H1 (cell line): ENCODE data around the gene FGF12. TPM values are rescaled to one million over a fixed set of nuclear protein-coding genes. Genes with fewer than 3 reads are reported as not detected.

ENCODE experiments used
- CTCF ChIA-PET: fragments of 300-600 bp; sonication (Branson Sonifier 250); formaldehyde crosslinking; loops from one replicate; lab custom pipeline; 2021; ENCODE audit not compliant: partially characterized antibody; lab: Charles Lee
- POLR2A ChIA-PET: fragments of 300-600 bp; sonication (Branson Sonifier 250); formaldehyde crosslinking; loops from one replicate; lab custom pipeline; 2021; ENCODE audit warnings: inconsistent platforms; ENCODE audit not compliant: partially characterized antibody; lab: Charles Lee
- DNase-seq, 2 experiments: peaks; one replicate each; pipeline versions ENCODE4 v3.0.0 to v3.0.0-alpha.2; 2010 to 2022; ENCODE audit warnings: low spot score in 2 of 2, low read depth in 1 of 2, mixed read lengths in 1 of 2
- FAIRE-seq: peaks from 2 replicates; lab custom pipeline; 2011; peaks lifted over from hg19 to GRCh38; lab: Jason Lieb, UNC
- H2AFZ ChIP-seq: 2 replicates; pipeline ENCODE4 v1.8.1; 2012; ENCODE audit warnings: low read length, inconsistent platforms
- H2AK5ac ChIP-seq: 2 replicates; pipeline ENCODE4 v1.6.1; 2013; ENCODE audit warnings: low read depth, low read length
- H2BK120ac ChIP-seq: replicated peaks from 2 replicates; pipeline ENCODE3; 2013; ENCODE audit warnings: low read depth, low read length, inconsistent platforms
- H2BK12ac ChIP-seq: 2 replicates; pipeline ENCODE4 v1.6.1; 2013; ENCODE audit warnings: low read depth, low read length
- H2BK15ac ChIP-seq: 2 replicates; pipeline ENCODE4 v1.6.1; 2013; ENCODE audit warnings: low read length
- H2BK20ac ChIP-seq: 2 replicates; pipeline ENCODE4 v1.6.1; 2013; ENCODE audit warnings: low read length
- H2BK5ac ChIP-seq: 2 replicates; pipeline ENCODE4 v1.6.1; 2013; ENCODE audit warnings: low read depth, low read length
- H3K14ac ChIP-seq: 2 replicates; pipeline ENCODE4 v1.6.1; 2013; ENCODE audit warnings: inconsistent platforms; ENCODE audit not compliant: insufficient read length
- H3K18ac ChIP-seq: 2 replicates; pipeline ENCODE4 v1.6.1; 2013; ENCODE audit warnings: low read length; ENCODE audit errors: extremely low read depth
- H3K23ac ChIP-seq: 2 replicates; pipeline ENCODE4 v1.6.1; 2013; ENCODE audit warnings: inconsistent platforms; ENCODE audit not compliant: insufficient read length
- H3K23me2 ChIP-seq: 2 replicates; pipeline ENCODE4 v1.6.1; 2013; ENCODE audit warnings: low read depth, low read length
- H3K27ac ChIP-seq: 2 replicates; pipeline ENCODE4 v1.6.1; 2011; ENCODE audit warnings: low read depth, low read length, inconsistent platforms
- H3K27me3 ChIP-seq, 4 experiments: replicated peaks in 1 of 4; 1 replicate in 1 of 4; 2 replicates in 3 of 4; pipeline versions ENCODE4 v1.6.1 to v1.8.1; 2011 to 2013; ENCODE audit warnings: low read length in 3 of 4, mild to moderate bottlenecking in 3 of 4, inconsistent platforms in 2 of 4, mixed read lengths in 2 of 4, moderate library complexity in 1 of 4; ENCODE audit not compliant: control insufficient read depth in 3 of 4, insufficient read depth in 3 of 4; ENCODE audit errors: extremely low read depth in 1 of 4
- H3K36me3 ChIP-seq, 4 experiments: 2 replicates each; pipeline versions ENCODE4 v1.6.1 to v1.8.1; 2011 to 2013; ENCODE audit warnings: mild to moderate bottlenecking in 4 of 4, low read length in 3 of 4, moderate library complexity in 2 of 4, control low read depth in 1 of 4, inconsistent platforms in 1 of 4; ENCODE audit not compliant: insufficient read depth in 4 of 4, control insufficient read depth in 2 of 4
- H3K4ac ChIP-seq: replicated peaks from 2 replicates; pipeline ENCODE3; 2013; ENCODE audit warnings: low read length, low read depth, mixed read lengths, inconsistent platforms; ENCODE audit not compliant: insufficient read length
- H3K4me1 ChIP-seq, 4 experiments: replicated peaks in 1 of 4; 1 replicate in 1 of 4; 2 replicates in 3 of 4; pipeline versions ENCODE4 v1.6.1 to v1.8.1; 2011 to 2013; ENCODE audit warnings: low read length in 3 of 4, inconsistent platforms in 2 of 4, mixed read lengths in 1 of 4; ENCODE audit not compliant: insufficient read depth in 4 of 4, control insufficient read depth in 3 of 4
- H3K4me2 ChIP-seq, 2 experiments: 2 replicates each; pipeline versions ENCODE4 v1.6.1 to v1.8.1; 2011 to 2013; ENCODE audit warnings: low read depth in 2 of 2, low read length in 2 of 2, control low read depth in 1 of 2, inconsistent platforms in 1 of 2, mild to moderate bottlenecking in 1 of 2; ENCODE audit not compliant: insufficient read depth in 1 of 2
- H3K4me3 ChIP-seq, 4 experiments: fragments of 200-600, 300-600 bp in 1 of 4; sonication (generic), shearing (Covaris generic), sonication (Bioruptor Twin) in 1 of 4; 2 replicates each; pipeline versions ENCODE4 v1.5.1 to v1.8.1; 2011 to 2016; ENCODE audit warnings: low read length in 4 of 4, low read depth in 3 of 4, control low read depth in 2 of 4, inconsistent platforms in 2 of 4, mild to moderate bottlenecking in 2 of 4, mixed read lengths in 1 of 4, moderate library complexity in 1 of 4; ENCODE audit not compliant: insufficient read depth in 2 of 4; ENCODE audit errors: extremely low read depth in 1 of 4
- H3K56ac ChIP-seq: replicated peaks from 2 replicates; pipeline ENCODE3; 2013; ENCODE audit warnings: low read depth, mild to moderate bottlenecking, mixed read lengths, low read length, inconsistent platforms; ENCODE audit not compliant: insufficient read length
- H3K79me1 ChIP-seq: 2 replicates; pipeline ENCODE4 v1.6.1; 2013; ENCODE audit warnings: low read depth, low read length, control low read depth
- H3K79me2 ChIP-seq, 2 experiments: 2 replicates each; pipeline versions ENCODE4 v1.6.1 to v1.8.1; 2012 to 2013; ENCODE audit warnings: low read length in 2 of 2, mild to moderate bottlenecking in 2 of 2, inconsistent platforms in 1 of 2; ENCODE audit not compliant: insufficient read depth in 2 of 2, control insufficient read depth in 1 of 2
- H3K9ac ChIP-seq, 4 experiments: replicated peaks in 1 of 4; 1 replicate in 1 of 4; 2 replicates in 3 of 4; pipeline versions ENCODE4 v1.6.1 to v1.8.1; 2011 to 2013; ENCODE audit warnings: low read depth in 3 of 4, low read length in 3 of 4, control low read depth in 2 of 4, mild to moderate bottlenecking in 2 of 4, moderate library complexity in 2 of 4, inconsistent platforms in 1 of 4; ENCODE audit errors: extremely low read depth in 1 of 4
- H3K9me3 ChIP-seq, 2 experiments: 2 replicates each; pipeline versions ENCODE4 v1.6.1 to v1.8.1; 2012 to 2013; ENCODE audit warnings: mild to moderate bottlenecking in 2 of 2, moderate library complexity in 2 of 2, control low read depth in 1 of 2, inconsistent platforms in 1 of 2, low read depth in 1 of 2, low read length in 1 of 2, mixed read lengths in 1 of 2; ENCODE audit not compliant: insufficient read depth in 2 of 2
- H4K20me1 ChIP-seq, 2 experiments: replicated peaks in 1 of 2; 2 replicates each; pipeline versions ENCODE3 to v1.8.1; 2011 to 2013; ENCODE audit warnings: inconsistent platforms in 2 of 2, low read length in 2 of 2, mild to moderate bottlenecking in 1 of 2; ENCODE audit not compliant: insufficient read depth in 2 of 2, control insufficient read depth in 1 of 2
- H4K5ac ChIP-seq: 2 replicates; pipeline ENCODE4 v1.6.1; 2013; ENCODE audit warnings: low read length, low read depth, mixed read lengths, inconsistent platforms; ENCODE audit not compliant: insufficient read length
- H4K8ac ChIP-seq: 2 replicates; pipeline ENCODE4 v1.8.0; 2013; ENCODE audit warnings: mild to moderate bottlenecking, moderate library complexity, low read length, inconsistent platforms; ENCODE audit not compliant: insufficient read depth; ENCODE audit errors: extremely low read depth
- H4K91ac ChIP-seq: replicated peaks from 2 replicates; pipeline ENCODE3; 2013; ENCODE audit warnings: low read length, mixed read lengths, inconsistent platforms; ENCODE audit not compliant: insufficient read length
- ATF3 ChIP-seq: IDR thresholded peaks from 2 replicates; pipeline ENCODE4 v1.6.1; 2011; ENCODE audit warnings: low read depth, mild to moderate bottlenecking, low read length; ENCODE audit not compliant: insufficient read depth
- BRCA1 ChIP-seq: IDR thresholded peaks from 2 replicates; pipeline ENCODE4 v1.6.1; 2012; ENCODE audit warnings: low read depth, low read length, improper control_type of control experiment
- CBX5 ChIP-seq: fragments of 300-800, 300-1000 bp; sonication (generic); IDR thresholded peaks from 2 replicates; pipeline ENCODE4 v1.7.1; 2016; ENCODE audit warnings: antibody characterized with exemption, low read length, low read depth
- HDAC2 ChIP-seq, 2 experiments: fragments of 300-600 bp in 1 of 2; sonication (generic) in 1 of 2; IDR thresholded peaks; 2 replicates each; pipeline ENCODE4 v1.6.1; 2011 to 2012; ENCODE audit warnings: low read depth in 2 of 2, low read length in 2 of 2, mild to moderate bottlenecking in 2 of 2, moderate library complexity in 2 of 2, borderline replicate concordance in 1 of 2, inconsistent platforms in 1 of 2
- KDM1A ChIP-seq: fragments of 200-600, 300-600 bp; sonication (generic); IDR thresholded peaks from 2 replicates; pipeline ENCODE4 v1.7.1; 2016; ENCODE audit warnings: mild to moderate bottlenecking, low read length, borderline replicate concordance
- KDM5A ChIP-seq: fragments of 200-600 bp; IDR thresholded peaks from 2 replicates; pipeline ENCODE4 v1.7.1; 2012; ENCODE audit warnings: mild to moderate bottlenecking, low read length, inconsistent platforms, mixed read lengths
- NRF1 ChIP-seq: IDR thresholded peaks from 2 replicates; pipeline ENCODE4 v1.6.1; 2011; ENCODE audit warnings: mild to moderate bottlenecking, low read depth, low read length, improper control_type of control experiment
- PHF8 ChIP-seq: fragments of 200-600 bp; sonication (generic); conservative IDR thresholded peaks from 2 replicates; pipeline ENCODE4 v1.7.1; 2012; ENCODE audit warnings: low read depth, mild to moderate bottlenecking, inconsistent platforms, low read length, moderate library complexity
- POLR2AphosphoS5 ChIP-seq: IDR thresholded peaks from 2 replicates; pipeline ENCODE4 v1.6.1; 2011; ENCODE audit warnings: low read depth, low read length
- RAD21 ChIP-seq, 2 experiments: IDR thresholded peaks in 1 of 2; conservative IDR thresholded peaks in 1 of 2; 2 replicates each; pipeline ENCODE4 v1.6.1; 2011; ENCODE audit warnings: low read depth in 2 of 2, low read length in 2 of 2, improper control_type of control experiment in 1 of 2, inconsistent platforms in 1 of 2, mild to moderate bottlenecking in 1 of 2, moderate library complexity in 1 of 2
- RBBP5 ChIP-seq: IDR thresholded peaks from 2 replicates; pipeline ENCODE4 v1.7.1; 2012; ENCODE audit warnings: low read depth, mild to moderate bottlenecking, inconsistent platforms, low read length, moderate library complexity, borderline replicate concordance
- RNF2 ChIP-seq: fragments of 200-900, 300-1000 bp; sonication (generic); IDR thresholded peaks from 2 replicates; pipeline ENCODE4 v1.7.1; 2016; ENCODE audit warnings: borderline replicate concordance, low read depth, mild to moderate bottlenecking, antibody characterized with exemption, low read length; ENCODE audit not compliant: poor library complexity, severe bottlenecking; ENCODE audit errors: missing control alignments
- SIRT6 ChIP-seq: IDR thresholded peaks from one replicate; pipeline ENCODE4 v1.7.1; 2012; ENCODE audit warnings: low read length, inconsistent platforms
- TCF12 ChIP-seq: IDR thresholded peaks from 2 replicates; pipeline ENCODE4 v1.6.1; 2011; ENCODE audit warnings: low read depth, mild to moderate bottlenecking, low read length
- TEAD4 ChIP-seq: IDR thresholded peaks from 2 replicates; pipeline ENCODE4 v1.6.1; 2012; ENCODE audit warnings: low read depth, low read length, inconsistent platforms, mixed read lengths
- polyA plus RNA-seq, 7 experiments: library from polyadenylated mRNA; depleted of rRNA in 3 of 7; stranded (reverse) in 5 of 7; unstranded in 2 of 7; fragments of >200 nt in 5 of 7; fragments of 200-250 nt in 2 of 7; gene quantifications; 1 replicate in 5 of 7; 2 replicates in 1 of 7; 4 replicates in 1 of 7; pipeline versions ENCODE4 v1.2.1 to v1.2.3, GENCODE V29; 2011 to 2013; ENCODE audit warnings: missing spikeins in 2 of 7, mixed read lengths in 2 of 7
- total RNA-seq: library from RNA; stranded (reverse); fragmentation: NEBNext Ultra II Directional; extraction: Animal tissue kit (Norgen Biotek cat#: 25700); gene quantifications from 2 replicates; pipeline ENCODE4 v1.2.1, GENCODE V29; 2021

FGF12 gene
- total and polyA plus RNA-seq, 2 of the 8 experiments (the other 6 are each of a cell fraction or from before 2014, with no cell fraction given) = 4.1 to 16.6 TPM

- no peak overlapping the region for H3K4ac ChIP-seq
- POLR2A ChIA-PET = no interaction called here
- H3K27ac ChIP-seq = no peak overlapping the region
- no peak overlapping the region for H3K9ac ChIP-seq
- no peak overlapping the region for H2BK120ac ChIP-seq
- H4K91ac ChIP-seq = no peak overlapping the region
- H3K18ac ChIP-seq = no peak overlapping the region
- peaks cover 0 to under 1% (median 0%) of the 10 kb centered on the region in 4 experiments; a peak in 1 of 7 replicates for H3K4me1 ChIP-seq
- no peak overlapping the region for H3K4me2 ChIP-seq
- H3K79me1 ChIP-seq = no peaks in the 10 kb centered on the region
- no peaks in the 10 kb centered on the region for H3K27me3 ChIP-seq
- H3K4me3 ChIP-seq = no peak overlapping the region
- H2BK15ac ChIP-seq = no peak overlapping the region
- no peak overlapping the region for H2AK5ac ChIP-seq
- H4K5ac ChIP-seq = no peak overlapping the region
- no peaks in the 10 kb centered on the region for H3K9me3 ChIP-seq
- no peak overlapping the region for H3K14ac ChIP-seq
- H4K8ac ChIP-seq = no peak overlapping the region
- no peak overlapping the region for H3K56ac ChIP-seq
- H2BK20ac ChIP-seq = no peak overlapping the region
- DNase-seq (no peak), FAIRE-seq (no peak)
- no peak overlapping the region for H2AFZ ChIP-seq
- H3K36me3 ChIP-seq = no peaks in the 10 kb centered on the region
- CTCF ChIA-PET = no interaction called here
- no peaks in the 10 kb centered on the region for H4K20me1 ChIP-seq
- no peak overlapping the region for H2BK5ac ChIP-seq
- no peaks in the 10 kb centered on the region for H3K23me2 ChIP-seq
- no peak overlapping the region for H2BK12ac ChIP-seq
- H3K23ac ChIP-seq = no peak overlapping the region
- no peaks in the 10 kb centered on the region for H3K79me2 ChIP-seq
- no peak for TF ChIP-seq ATF3
- TF ChIP-seq TEAD4 = no peak
- no peak for TF ChIP-seq RNF2
- TF ChIP-seq TCF12 = no peak
- no peak for TF ChIP-seq NRF1
- TF ChIP-seq KDM1A = no peak
- no peak for TF ChIP-seq SIRT6
- no peak for TF ChIP-seq RAD21 (IDR thresholded peaks at IDR 0.05 in 1 of 2, conservative IDR thresholded peaks at IDR 0.05 in 1 of 2; ENCODE audit: low read depth in 2 of 2, low read length in 2 of 2)
- no peak for TF ChIP-seq HDAC2 (IDR thresholded peaks at IDR 0.05; ENCODE audit: borderline replicate concordance in 1 of 2, low read depth in 2 of 2, low read length in 2 of 2)
- no peak for TF ChIP-seq CBX5
- TF ChIP-seq RBBP5 = no peak
- no peak for TF ChIP-seq BRCA1
- no peak for TF ChIP-seq POLR2AphosphoS5
- TF ChIP-seq KDM5A = no peak
- no peak for TF ChIP-seq PHF8
These were observed 618.5 kb downstream of the FGF12 start for GRCh38 chr3:192108820-192109219.
